ENCODE measurements around the gene ROS1.

Gene ROS1

GRCh38 chr6:117304446-117304845 is 121.3 kb downstream of the ROS1 start:
- Histone ChIP-seq H3K9me3 (ENCODE audit: control insufficient read depth, insufficient read depth, low read length) (no peaks in the 10 kb centered on the region), H3K36me3 (ENCODE audit: control insufficient read depth, insufficient read depth, low read length) (no peaks in the 10 kb centered on the region), H3K4me3 (ENCODE audit: low read depth, low read length) (no peak overlapping the region), H3K27me3 (ENCODE audit: control insufficient read depth, insufficient read depth, low read length) (no peaks in the 10 kb centered on the region), H3K4me1 (ENCODE audit: control insufficient read depth, insufficient read depth, low read length) (no peaks in the 10 kb centered on the region), H3K9ac (ENCODE audit: low read depth, low read length) (no peak overlapping the region)

- no peaks in the 10 kb centered on the region for H3K9me3 ChIP-seq (ENCODE audit: control insufficient read depth, insufficient read depth, low read length)
- no peaks in the 10 kb centered on the region for H3K36me3 ChIP-seq (ENCODE audit: control insufficient read depth, insufficient read depth, low read length)
- no peak overlapping the region for H3K4me3 ChIP-seq (ENCODE audit: low read depth, low read length)
- H3K9ac ChIP-seq (ENCODE audit: low read depth, low read length): no peak overlapping the region
- no peaks in the 10 kb centered on the region for H3K4me1 ChIP-seq (ENCODE audit: control insufficient read depth, insufficient read depth, low read length)
- no peaks in the 10 kb centered on the region for H3K27me3 ChIP-seq (ENCODE audit: control insufficient read depth, insufficient read depth, low read length)
Measured at GRCh38 chr6:117303323-117303722, 122.4 kb downstream of the ROS1 start.

- Histone ChIP-seq H3K36me3 (ENCODE audit: control insufficient read depth, insufficient read depth, low read length) (no peaks in the 10 kb centered on the region), H3K9ac (ENCODE audit: low read depth, low read length) (no peak overlapping the region), H3K4me3 (ENCODE audit: low read depth, low read length) (no peak overlapping the region), H3K9me3 (ENCODE audit: control insufficient read depth, insufficient read depth, low read length) (no peaks in the 10 kb centered on the region), H3K27me3 (ENCODE audit: control insufficient read depth, insufficient read depth, low read length) (no peaks in the 10 kb centered on the region), H3K4me1 (ENCODE audit: control insufficient read depth, insufficient read depth, low read length) (no peaks in the 10 kb centered on the region)
Measured at GRCh38 chr6:117298941-117299340, 126.8 kb downstream of the ROS1 start.

GRCh38 chr6:117290173-117290846 is 135.4 kb downstream of the ROS1 start:
- Histone ChIP-seq H3K9me3 (ENCODE audit: control insufficient read depth, insufficient read depth, low read length) (no peaks in the 10 kb centered on the region), H3K9ac (ENCODE audit: low read depth, low read length) (no peak overlapping the region), H3K27me3 (ENCODE audit: control insufficient read depth, insufficient read depth, low read length) (no peaks in the 10 kb centered on the region), H3K36me3 (ENCODE audit: control insufficient read depth, insufficient read depth, low read length) (no peaks in the 10 kb centered on the region), H3K4me3 (ENCODE audit: low read depth, low read length) (no peak overlapping the region), H3K4me1 (ENCODE audit: control insufficient read depth, insufficient read depth, low read length) (no peaks in the 10 kb centered on the region)

- H3K27me3 ChIP-seq (ENCODE audit: control insufficient read depth, insufficient read depth, low read length): no peaks in the 10 kb centered on the region
- H3K4me3 ChIP-seq (ENCODE audit: low read depth, low read length): no peak overlapping the region
- H3K9ac ChIP-seq (ENCODE audit: low read depth, low read length): no peak overlapping the region
- no peaks in the 10 kb centered on the region for H3K9me3 ChIP-seq (ENCODE audit: control insufficient read depth, insufficient read depth, low read length)
- no peaks in the 10 kb centered on the region for H3K4me1 ChIP-seq (ENCODE audit: control insufficient read depth, insufficient read depth, low read length)
- H3K36me3 ChIP-seq (ENCODE audit: control insufficient read depth, insufficient read depth, low read length): no peaks in the 10 kb centered on the region
Measured at GRCh38 chr6:117288083-117288715, 137.5 kb downstream of the ROS1 start.

- peaks cover 3% of the 10 kb centered on the region for H3K27me3 ChIP-seq (ENCODE audit: control insufficient read depth, insufficient read depth, low read length)
Measured at GRCh38 chr6:117280922-117281321, 144.8 kb downstream of the ROS1 start.

GRCh38 chr6:117276778-117277316 is 148.9 kb downstream of the ROS1 start:
- H3K36me3 ChIP-seq (ENCODE audit: control insufficient read depth, insufficient read depth, low read length): no peaks in the 10 kb centered on the region
- peaks cover 43% of the 10 kb centered on the region for H3K27me3 ChIP-seq (ENCODE audit: control insufficient read depth, insufficient read depth, low read length)
- H3K9me3 ChIP-seq (ENCODE audit: control insufficient read depth, insufficient read depth, low read length): no peaks in the 10 kb centered on the region
- H3K9ac ChIP-seq (ENCODE audit: low read depth, low read length): no peak overlapping the region
- no peak overlapping the region for H3K4me3 ChIP-seq (ENCODE audit: low read depth, low read length)
- no peaks in the 10 kb centered on the region for H3K4me1 ChIP-seq (ENCODE audit: control insufficient read depth, insufficient read depth, low read length)

More at GRCh38 chr6:117280922-117281321, 144.8 kb downstream of the ROS1 start:
- Histone ChIP-seq H3K9ac (ENCODE audit: low read depth, low read length) (no peak overlapping the region), H3K9me3 (ENCODE audit: control insufficient read depth, insufficient read depth, low read length) (no peaks in the 10 kb centered on the region), H3K36me3 (ENCODE audit: control insufficient read depth, insufficient read depth, low read length) (no peaks in the 10 kb centered on the region), H3K4me3 (ENCODE audit: low read depth, low read length) (no peak overlapping the region), H3K4me1 (ENCODE audit: control insufficient read depth, insufficient read depth, low read length) (no peaks in the 10 kb centered on the region)

- no peaks in the 10 kb centered on the region for H3K4me1 ChIP-seq (ENCODE audit: control insufficient read depth, insufficient read depth, low read length)
- no peaks in the 10 kb centered on the region for H3K36me3 ChIP-seq (ENCODE audit: control insufficient read depth, insufficient read depth, low read length)
- H3K4me3 ChIP-seq (ENCODE audit: low read depth, low read length): no peak overlapping the region
- peaks cover 55% of the 10 kb centered on the region for H3K27me3 ChIP-seq (ENCODE audit: control insufficient read depth, insufficient read depth, low read length)
- no peaks in the 10 kb centered on the region for H3K9me3 ChIP-seq (ENCODE audit: control insufficient read depth, insufficient read depth, low read length)
- H3K9ac ChIP-seq (ENCODE audit: low read depth, low read length): no peak overlapping the region
Measured at GRCh38 chr6:117275711-117276110, 150.0 kb downstream of the ROS1 start.

- peaks cover 58% of the 10 kb centered on the region for H3K27me3 ChIP-seq (ENCODE audit: control insufficient read depth, insufficient read depth, low read length)
- H3K9me3 ChIP-seq (ENCODE audit: control insufficient read depth, insufficient read depth, low read length): no peaks in the 10 kb centered on the region
- H3K4me1 ChIP-seq (ENCODE audit: control insufficient read depth, insufficient read depth, low read length): no peaks in the 10 kb centered on the region
- H3K36me3 ChIP-seq (ENCODE audit: control insufficient read depth, insufficient read depth, low read length): no peaks in the 10 kb centered on the region
- no peak overlapping the region for H3K9ac ChIP-seq (ENCODE audit: low read depth, low read length)
- H3K4me3 ChIP-seq (ENCODE audit: low read depth, low read length): no peak overlapping the region
Measured at GRCh38 chr6:117275205-117275604, 150.5 kb downstream of the ROS1 start.

- peaks cover 81% of the 10 kb centered on the region for H3K27me3 ChIP-seq (ENCODE audit: control insufficient read depth, insufficient read depth, low read length)
- no peak overlapping the region for H3K4me3 ChIP-seq (ENCODE audit: low read depth, low read length)
- no peak overlapping the region for H3K9ac ChIP-seq (ENCODE audit: low read depth, low read length)
- H3K4me1 ChIP-seq (ENCODE audit: control insufficient read depth, insufficient read depth, low read length): peaks cover 1% of the 10 kb centered on the region
- no peaks in the 10 kb centered on the region for H3K9me3 ChIP-seq (ENCODE audit: control insufficient read depth, insufficient read depth, low read length)
- H3K36me3 ChIP-seq (ENCODE audit: control insufficient read depth, insufficient read depth, low read length): no peaks in the 10 kb centered on the region
Measured at GRCh38 chr6:117272891-117273290, 152.9 kb downstream of the ROS1 start.

- Histone ChIP-seq H3K9ac (ENCODE audit: low read depth, low read length) (no peak overlapping the region), H3K4me1 (ENCODE audit: control insufficient read depth, insufficient read depth, low read length) (peaks cover 2% of the 10 kb centered on the region), H3K27me3 (ENCODE audit: control insufficient read depth, insufficient read depth, low read length) (peaks cover 88% of the 10 kb centered on the region), H3K9me3 (ENCODE audit: control insufficient read depth, insufficient read depth, low read length) (no peaks in the 10 kb centered on the region), H3K36me3 (ENCODE audit: control insufficient read depth, insufficient read depth, low read length) (no peaks in the 10 kb centered on the region), H3K4me3 (ENCODE audit: low read depth, low read length) (peak overlapping the region; percentile 6)
Measured at GRCh38 chr6:117272032-117272866, 153.5 kb downstream of the ROS1 start.

Data from iPS-15b (cell line).